ENCODE data around the gene PIPOX. TPM values are rescaled to one million over a fixed set of nuclear protein-coding genes. Genes with fewer than 3 reads are reported as not detected.
A peak's percentile ranks its signal among the peaks of the same experiment; 100 is the strongest.

Gene PIPOX
- total and polyA plus RNA-seq, 2 of the 13 experiments (the other 11 are each of a cell fraction or from before 2014, with no cell fraction given) = 87.3 to 154 TPM

DNA sequence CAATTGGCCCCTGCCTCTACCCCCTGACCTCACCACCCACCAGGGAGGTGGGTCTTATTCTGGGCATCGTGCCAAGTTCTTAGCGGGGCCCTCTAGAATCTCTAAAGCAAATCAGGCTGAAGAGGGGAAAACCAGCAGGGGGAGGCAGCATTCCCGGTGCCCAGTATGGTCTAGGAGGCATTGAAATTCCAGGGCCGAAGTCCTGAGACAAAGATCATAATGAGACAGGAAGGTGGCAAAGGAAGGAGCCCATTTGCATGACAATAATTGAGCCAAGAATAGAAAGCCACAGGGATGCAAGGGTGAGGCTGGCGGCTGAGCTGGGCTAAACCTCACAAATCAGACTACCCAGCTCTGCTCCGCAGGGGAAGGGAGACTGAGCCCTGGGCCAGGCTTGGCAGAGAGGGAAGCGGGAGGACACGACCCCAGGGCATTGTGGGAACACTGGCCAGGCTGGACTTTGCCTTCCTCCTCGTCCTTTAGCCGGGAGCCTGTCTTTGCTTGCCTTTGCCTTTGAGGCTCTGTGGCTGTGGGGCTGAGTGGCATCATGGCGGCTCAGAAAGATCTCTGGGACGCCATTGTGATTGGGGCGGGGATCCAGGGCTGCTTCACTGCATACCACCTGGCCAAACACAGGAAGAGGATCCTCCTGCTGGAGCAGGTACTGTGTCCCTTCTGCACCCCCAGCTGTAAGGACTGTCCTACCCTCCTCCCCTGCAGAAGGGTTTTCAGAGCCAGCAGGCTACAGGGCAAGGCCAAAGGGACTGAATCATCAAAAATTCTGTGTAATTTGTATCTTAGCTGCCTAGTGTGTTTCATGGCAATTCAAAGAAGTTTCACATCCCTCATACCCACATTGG is at the start of gene PIPOX (continued):
- TF ChIP-seq, protein P1, sequence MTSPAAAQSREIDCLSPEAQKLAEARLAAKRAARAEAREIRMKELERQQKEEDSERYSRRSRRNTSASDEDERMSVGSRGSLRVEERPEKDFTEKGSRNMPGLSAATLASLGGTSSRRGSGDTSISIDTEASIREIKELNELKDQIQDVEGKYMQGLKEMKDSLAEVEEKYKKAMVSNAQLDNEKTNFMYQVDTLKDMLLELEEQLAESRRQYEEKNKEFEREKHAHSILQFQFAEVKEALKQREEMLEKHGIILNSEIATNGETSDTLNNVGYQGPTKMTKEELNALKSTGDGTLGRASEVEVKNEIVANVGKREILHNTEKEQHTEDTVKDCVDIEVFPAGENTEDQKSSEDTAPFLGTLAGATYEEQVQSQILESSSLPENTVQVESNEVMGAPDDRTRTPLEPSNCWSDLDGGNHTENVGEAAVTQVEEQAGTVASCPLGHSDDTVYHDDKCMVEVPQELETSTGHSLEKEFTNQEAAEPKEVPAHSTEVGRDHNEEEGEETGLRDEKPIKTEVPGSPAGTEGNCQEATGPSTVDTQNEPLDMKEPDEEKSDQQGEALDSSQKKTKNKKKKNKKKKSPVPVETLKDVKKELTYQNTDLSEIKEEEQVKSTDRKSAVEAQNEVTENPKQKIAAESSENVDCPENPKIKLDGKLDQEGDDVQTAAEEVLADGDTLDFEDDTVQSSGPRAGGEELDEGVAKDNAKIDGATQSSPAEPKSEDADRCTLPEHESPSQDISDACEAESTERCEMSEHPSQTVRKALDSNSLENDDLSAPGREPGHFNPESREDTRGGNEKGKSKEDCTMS (CRISPR knock-in tag; conservative IDR thresholded peaks at IDR 0.05) = no peak
- no peak; the same call in 1 of the 2 replicates for TF ChIP-seq MAFG (CRISPR knock-in tag; IDR thresholded peaks at IDR 0.05)
- TF ChIP-seq PPARG (CRISPR knock-in tag; conservative IDR thresholded peaks at IDR 0.05) = peak; percentile 46; the same call in 1 of the 2 replicates
- TF ChIP-seq, protein P2, sequence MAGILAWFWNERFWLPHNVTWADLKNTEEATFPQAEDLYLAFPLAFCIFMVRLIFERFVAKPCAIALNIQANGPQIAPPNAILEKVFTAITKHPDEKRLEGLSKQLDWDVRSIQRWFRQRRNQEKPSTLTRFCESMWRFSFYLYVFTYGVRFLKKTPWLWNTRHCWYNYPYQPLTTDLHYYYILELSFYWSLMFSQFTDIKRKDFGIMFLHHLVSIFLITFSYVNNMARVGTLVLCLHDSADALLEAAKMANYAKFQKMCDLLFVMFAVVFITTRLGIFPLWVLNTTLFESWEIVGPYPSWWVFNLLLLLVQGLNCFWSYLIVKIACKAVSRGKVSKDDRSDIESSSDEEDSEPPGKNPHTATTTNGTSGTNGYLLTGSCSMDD (CRISPR knock-in tag; IDR thresholded peaks at IDR 0.05) = no peak
- TF ChIP-seq CHD4 (IDR thresholded peaks at IDR 0.05; ENCODE audit: borderline replicate concordance, low read length) = no peak
- TF ChIP-seq, protein P3, sequence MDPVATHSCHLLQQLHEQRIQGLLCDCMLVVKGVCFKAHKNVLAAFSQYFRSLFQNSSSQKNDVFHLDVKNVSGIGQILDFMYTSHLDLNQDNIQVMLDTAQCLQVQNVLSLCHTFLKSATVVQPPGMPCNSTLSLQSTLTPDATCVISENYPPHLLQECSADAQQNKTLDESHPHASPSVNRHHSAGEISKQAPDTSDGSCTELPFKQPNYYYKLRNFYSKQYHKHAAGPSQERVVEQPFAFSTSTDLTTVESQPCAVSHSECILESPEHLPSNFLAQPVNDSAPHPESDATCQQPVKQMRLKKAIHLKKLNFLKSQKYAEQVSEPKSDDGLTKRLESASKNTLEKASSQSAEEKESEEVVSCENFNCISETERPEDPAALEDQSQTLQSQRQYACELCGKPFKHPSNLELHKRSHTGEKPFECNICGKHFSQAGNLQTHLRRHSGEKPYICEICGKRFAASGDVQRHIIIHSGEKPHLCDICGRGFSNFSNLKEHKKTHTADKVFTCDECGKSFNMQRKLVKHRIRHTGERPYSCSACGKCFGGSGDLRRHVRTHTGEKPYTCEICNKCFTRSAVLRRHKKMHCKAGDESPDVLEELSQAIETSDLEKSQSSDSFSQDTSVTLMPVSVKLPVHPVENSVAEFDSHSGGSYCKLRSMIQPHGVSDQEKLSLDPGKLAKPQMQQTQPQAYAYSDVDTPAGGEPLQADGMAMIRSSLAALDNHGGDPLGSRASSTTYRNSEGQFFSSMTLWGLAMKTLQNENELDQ (CRISPR knock-in tag; IDR thresholded peaks at IDR 0.05; ENCODE audit: borderline replicate concordance) = no peak
- peak; percentile 19; the same call in 1 of the 2 replicates for TF ChIP-seq ZNF737 (CRISPR knock-in tag; IDR thresholded peaks at IDR 0.05; ENCODE audit: borderline replicate concordance)
- no peak for TF ChIP-seq ZNF180 (CRISPR knock-in tag; IDR thresholded peaks at IDR 0.05; ENCODE audit: borderline replicate concordance, low read depth)
- TF ChIP-seq JARID2 (CRISPR knock-in tag; IDR thresholded peaks at IDR 0.05; ENCODE audit: insufficient replicate concordance) = no peak
- TF ChIP-seq, protein P4, sequence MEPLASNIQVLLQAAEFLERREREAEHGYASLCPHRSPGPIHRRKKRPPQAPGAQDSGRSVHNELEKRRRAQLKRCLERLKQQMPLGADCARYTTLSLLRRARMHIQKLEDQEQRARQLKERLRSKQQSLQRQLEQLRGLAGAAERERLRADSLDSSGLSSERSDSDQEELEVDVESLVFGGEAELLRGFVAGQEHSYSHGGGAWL (CRISPR knock-in tag; IDR thresholded peaks at IDR 0.05) = no peak
- TF ChIP-seq IKZF4 (CRISPR knock-in tag; IDR thresholded peaks at IDR 0.05; ENCODE audit: borderline replicate concordance, low read depth, not compliant biosample characterization) = no peak
- TF ChIP-seq SAP130 (CRISPR knock-in tag; IDR thresholded peaks at IDR 0.05; ENCODE audit: low read depth) = peak; percentile 62; the same call in 1 of the 2 replicates
- 0 out of 2 replicates have a peak, but pooled peaks have one; percentile 73 for TF ChIP-seq TP53 (CRISPR knock-in tag; conservative IDR thresholded peaks at IDR 0.05)
- TF ChIP-seq NPAS2 (CRISPR knock-in tag; IDR thresholded peaks at IDR 0.05; ENCODE audit: borderline replicate concordance) = no peak
- peak; percentile 47; the same call in 1 of the 2 replicates for TF ChIP-seq ZNF567 (CRISPR knock-in tag; IDR thresholded peaks at IDR 0.05; ENCODE audit: borderline replicate concordance)
- TF ChIP-seq RFXAP (CRISPR knock-in tag; IDR thresholded peaks at IDR 0.05; ENCODE audit: borderline replicate concordance) = no peak
- TF ChIP-seq ZNF556 (CRISPR knock-in tag; IDR thresholded peaks at IDR 0.05; ENCODE audit: borderline replicate concordance) = peak; percentile 36; the same call in 1 of the 2 replicates
- peak; percentile 75 for TF ChIP-seq DMAP1 (CRISPR knock-in tag; IDR thresholded peaks at IDR 0.05)
- TF ChIP-seq, protein P5, sequence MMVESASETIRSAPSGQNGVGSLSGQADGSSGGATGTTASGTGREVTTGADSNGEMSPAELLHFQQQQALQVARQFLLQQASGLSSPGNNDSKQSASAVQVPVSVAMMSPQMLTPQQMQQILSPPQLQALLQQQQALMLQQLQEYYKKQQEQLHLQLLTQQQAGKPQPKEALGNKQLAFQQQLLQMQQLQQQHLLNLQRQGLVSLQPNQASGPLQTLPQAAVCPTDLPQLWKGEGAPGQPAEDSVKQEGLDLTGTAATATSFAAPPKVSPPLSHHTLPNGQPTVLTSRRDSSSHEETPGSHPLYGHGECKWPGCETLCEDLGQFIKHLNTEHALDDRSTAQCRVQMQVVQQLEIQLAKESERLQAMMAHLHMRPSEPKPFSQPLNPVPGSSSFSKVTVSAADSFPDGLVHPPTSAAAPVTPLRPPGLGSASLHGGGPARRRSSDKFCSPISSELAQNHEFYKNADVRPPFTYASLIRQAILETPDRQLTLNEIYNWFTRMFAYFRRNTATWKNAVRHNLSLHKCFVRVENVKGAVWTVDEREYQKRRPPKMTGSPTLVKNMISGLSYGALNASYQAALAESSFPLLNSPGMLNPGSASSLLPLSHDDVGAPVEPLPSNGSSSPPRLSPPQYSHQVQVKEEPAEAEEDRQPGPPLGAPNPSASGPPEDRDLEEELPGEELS (CRISPR knock-in tag; IDR thresholded peaks at IDR 0.05) = no peak; the same call in 1 of the 2 replicates
